DND-41 (cell line): ENCODE measurements around the gene KRTAP5-6.

ENCODE experiments used
- EZH2 ChIP-seq: IDR thresholded peaks from 3 replicates; pipeline ENCODE4 v1.6.1; 2012; ENCODE audit warnings: borderline replicate concordance, low read depth, mild to moderate bottlenecking, moderate library complexity, low read length, inconsistent platforms; ENCODE audit not compliant: severe bottlenecking
- TF ChIP-seq, protein P1 (sequence below): IDR thresholded peaks from 2 replicates; pipeline ENCODE4 v1.5.1; 2012; ENCODE audit warnings: borderline replicate concordance, low read length, moderate library complexity, mild to moderate bottlenecking; ENCODE audit not compliant: poor library complexity, severe bottlenecking; ENCODE audit errors: extremely low read depth

DNA sequence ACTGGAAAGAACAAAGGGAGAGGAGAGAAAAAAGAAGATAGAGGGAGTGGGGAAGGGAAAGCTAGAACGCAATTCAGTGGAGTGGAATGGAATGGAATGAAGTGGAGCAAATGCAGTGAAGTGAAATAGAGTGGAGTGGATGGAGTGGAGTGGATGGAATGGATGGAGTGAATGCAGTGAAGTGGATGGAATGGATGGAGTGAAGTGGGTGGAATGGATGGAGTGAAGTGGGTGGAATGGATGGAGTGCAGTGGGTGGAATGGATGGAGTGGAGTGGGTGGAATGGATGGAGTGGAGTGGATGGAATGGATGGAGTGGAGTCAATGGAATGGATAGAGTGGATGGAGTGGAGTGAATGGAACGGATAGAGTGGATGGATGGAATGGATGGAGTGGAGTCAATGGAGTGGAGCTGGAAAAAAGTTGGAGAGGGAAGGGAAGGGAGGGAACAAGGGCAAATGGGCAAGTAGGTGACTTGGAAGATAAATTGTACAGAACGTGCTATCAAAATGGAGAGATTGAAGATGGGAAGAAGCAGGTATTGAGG lies 39.5 kb downstream of the KRTAP5-6 start:
- TF ChIP-seq, protein P1, sequence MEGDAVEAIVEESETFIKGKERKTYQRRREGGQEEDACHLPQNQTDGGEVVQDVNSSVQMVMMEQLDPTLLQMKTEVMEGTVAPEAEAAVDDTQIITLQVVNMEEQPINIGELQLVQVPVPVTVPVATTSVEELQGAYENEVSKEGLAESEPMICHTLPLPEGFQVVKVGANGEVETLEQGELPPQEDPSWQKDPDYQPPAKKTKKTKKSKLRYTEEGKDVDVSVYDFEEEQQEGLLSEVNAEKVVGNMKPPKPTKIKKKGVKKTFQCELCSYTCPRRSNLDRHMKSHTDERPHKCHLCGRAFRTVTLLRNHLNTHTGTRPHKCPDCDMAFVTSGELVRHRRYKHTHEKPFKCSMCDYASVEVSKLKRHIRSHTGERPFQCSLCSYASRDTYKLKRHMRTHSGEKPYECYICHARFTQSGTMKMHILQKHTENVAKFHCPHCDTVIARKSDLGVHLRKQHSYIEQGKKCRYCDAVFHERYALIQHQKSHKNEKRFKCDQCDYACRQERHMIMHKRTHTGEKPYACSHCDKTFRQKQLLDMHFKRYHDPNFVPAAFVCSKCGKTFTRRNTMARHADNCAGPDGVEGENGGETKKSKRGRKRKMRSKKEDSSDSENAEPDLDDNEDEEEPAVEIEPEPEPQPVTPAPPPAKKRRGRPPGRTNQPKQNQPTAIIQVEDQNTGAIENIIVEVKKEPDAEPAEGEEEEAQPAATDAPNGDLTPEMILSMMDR, result no peak
- no peak for TF ChIP-seq EZH2
